H1 (cell line): ENCODE data around the gene EWSR1. TPM values are rescaled to one million over a fixed set of nuclear protein-coding genes. Genes with fewer than 3 reads are reported as not detected.

Source experiments
- ASH2L ChIP-seq: fragments of 200-600, 300-600 bp; sonication (generic); IDR thresholded peaks from one replicate; pipeline ENCODE4 v1.7.1; 2017; ENCODE audit warnings: low read length
- BCL11A ChIP-seq, 2 experiments: IDR thresholded peaks; one replicate each; pipeline ENCODE4 v1.6.1; 2011; ENCODE audit warnings: low read depth in 2 of 2, low read length in 2 of 2, mild to moderate bottlenecking in 2 of 2
- BRCA1 ChIP-seq: IDR thresholded peaks from 2 replicates; pipeline ENCODE4 v1.6.1; 2012; ENCODE audit warnings: low read depth, low read length, improper control_type of control experiment
- CBX5 ChIP-seq: fragments of 300-800, 300-1000 bp; sonication (generic); IDR thresholded peaks from 2 replicates; pipeline ENCODE4 v1.7.1; 2016; ENCODE audit warnings: antibody characterized with exemption, low read length, low read depth
- CBX8 ChIP-seq: fragments of 300-800, 300-1000 bp; sonication (generic); IDR thresholded peaks from 2 replicates; pipeline ENCODE4 v1.7.1; 2016; ENCODE audit warnings: low read depth, low read length, borderline replicate concordance
- HDAC6 ChIP-seq: IDR thresholded peaks from one replicate; pipeline ENCODE4 v1.7.1; 2012; ENCODE audit warnings: low read depth, mild to moderate bottlenecking, inconsistent platforms, low read length, moderate library complexity
- KDM5A ChIP-seq: fragments of 200-600 bp; IDR thresholded peaks from 2 replicates; pipeline ENCODE4 v1.7.1; 2012; ENCODE audit warnings: mild to moderate bottlenecking, low read length, inconsistent platforms, mixed read lengths
- NRF1 ChIP-seq: IDR thresholded peaks from 2 replicates; pipeline ENCODE4 v1.6.1; 2011; ENCODE audit warnings: mild to moderate bottlenecking, low read depth, low read length, improper control_type of control experiment
- PHF8 ChIP-seq: fragments of 200-600 bp; sonication (generic); conservative IDR thresholded peaks from 2 replicates; pipeline ENCODE4 v1.7.1; 2012; ENCODE audit warnings: low read depth, mild to moderate bottlenecking, inconsistent platforms, low read length, moderate library complexity
- RFX5 ChIP-seq: IDR thresholded peaks from 2 replicates; pipeline ENCODE4 v1.6.1; 2011; ENCODE audit warnings: low read depth, low read length, improper control_type of control experiment, borderline replicate concordance
- SAP30 ChIP-seq: fragments of 300-600 bp; sonication (generic); IDR thresholded peaks from 2 replicates; pipeline ENCODE4 v1.7.1; 2012; ENCODE audit warnings: low read length, moderate library complexity, mild to moderate bottlenecking, inconsistent platforms; ENCODE audit not compliant: insufficient read depth, insufficient replicate concordance
- TCF12 ChIP-seq: IDR thresholded peaks from 2 replicates; pipeline ENCODE4 v1.6.1; 2011; ENCODE audit warnings: low read depth, mild to moderate bottlenecking, low read length
- polyA plus RNA-seq, 7 experiments: library from polyadenylated mRNA; depleted of rRNA in 3 of 7; stranded (reverse) in 5 of 7; unstranded in 2 of 7; fragments of >200 nt in 5 of 7; fragments of 200-250 nt in 2 of 7; gene quantifications; 1 replicate in 5 of 7; 2 replicates in 1 of 7; 4 replicates in 1 of 7; pipeline versions ENCODE4 v1.2.1 to v1.2.3, GENCODE V29; 2011 to 2013; ENCODE audit warnings: missing spikeins in 2 of 7, mixed read lengths in 2 of 7
- total RNA-seq: library from RNA; stranded (reverse); fragmentation: NEBNext Ultra II Directional; extraction: Animal tissue kit (Norgen Biotek cat#: 25700); gene quantifications from 2 replicates; pipeline ENCODE4 v1.2.1, GENCODE V29; 2021

The EWSR1 gene
- total and polyA plus RNA-seq, 2 of the 8 experiments (the other 6 are each of a cell fraction or from before 2014, with no cell fraction given), result 387 to 930 TPM

DNA sequence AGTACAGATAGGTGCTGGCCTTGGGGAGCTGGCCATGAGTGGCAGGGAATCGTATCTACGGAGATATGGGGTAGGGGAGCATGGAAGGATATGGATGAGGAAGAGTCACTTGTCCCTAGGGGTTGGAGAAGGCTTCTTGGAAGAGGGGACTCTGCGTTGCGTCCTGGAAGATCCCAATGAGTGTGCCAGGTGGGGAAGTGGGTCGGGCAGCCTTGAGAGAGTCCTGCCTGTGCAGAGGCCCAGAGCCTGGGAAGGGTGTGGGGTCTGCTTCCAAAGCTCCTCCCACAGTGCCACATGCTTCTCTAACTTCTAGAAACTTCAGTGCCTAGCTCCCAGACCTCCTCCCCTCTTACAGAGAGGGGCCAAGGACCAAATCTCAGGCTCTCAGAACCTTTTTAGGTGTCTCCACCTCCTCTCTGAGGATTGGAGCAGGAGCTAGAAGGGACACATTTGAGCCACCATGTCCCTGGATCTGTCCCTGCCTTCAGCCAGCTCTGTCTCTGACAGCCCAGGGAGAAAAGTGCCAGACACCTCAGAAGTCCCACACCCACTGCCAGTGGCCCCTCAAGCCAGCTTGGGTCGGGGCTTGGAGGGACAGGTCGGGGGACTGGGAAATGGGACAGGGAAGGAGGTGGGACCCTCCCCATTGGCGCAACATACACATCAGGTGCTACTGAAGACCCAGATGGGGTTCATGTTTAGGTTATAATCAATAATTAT is 11.3 kb upstream of the EWSR1 start (continued):
- TF ChIP-seq BCL11A (IDR thresholded peaks at IDR 0.05; ENCODE audit: low read depth in 2 of 2, low read length in 2 of 2), result no peak
- TF ChIP-seq HDAC6, result no peak
- TF ChIP-seq TCF12, result no peak
- no peak for TF ChIP-seq RFX5
- no peak for TF ChIP-seq PHF8
- no peak for TF ChIP-seq ASH2L
- no peak for TF ChIP-seq NRF1
- TF ChIP-seq CBX8, result no peak
- TF ChIP-seq BRCA1, result no peak
- TF ChIP-seq KDM5A, result no peak
- TF ChIP-seq CBX5, result no peak
- no peak for TF ChIP-seq SAP30
